Measurements from ENCODE around the gene CCDC134. TPM values are rescaled to one million over a fixed set of nuclear protein-coding genes. Genes with fewer than 3 reads are reported as not detected.

Gene CCDC134
- polyA plus RNA-seq, 1 donor, result 10.1 TPM

DNA sequence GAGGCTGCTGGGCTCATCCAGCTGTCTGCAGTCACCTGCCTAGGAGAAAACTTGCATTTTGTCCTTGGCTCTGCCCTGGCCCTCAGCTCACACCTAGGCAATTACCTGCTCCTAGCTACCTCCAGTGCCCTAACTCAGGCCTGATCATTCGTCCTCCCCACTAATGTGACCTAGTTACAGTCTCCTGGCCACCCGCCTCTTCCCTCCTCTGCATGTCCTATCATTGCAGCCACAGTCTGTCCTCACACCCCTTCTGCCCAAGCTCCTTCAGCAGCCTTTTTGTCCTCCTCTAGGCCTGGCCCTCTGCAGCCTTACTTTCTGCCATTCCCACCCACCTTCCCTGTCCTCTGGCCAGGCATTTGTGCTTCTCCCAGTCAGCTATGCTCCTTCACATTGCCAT is 17.7 kb upstream of the CCDC134 start:
- no peak for DNase-seq

DNA sequence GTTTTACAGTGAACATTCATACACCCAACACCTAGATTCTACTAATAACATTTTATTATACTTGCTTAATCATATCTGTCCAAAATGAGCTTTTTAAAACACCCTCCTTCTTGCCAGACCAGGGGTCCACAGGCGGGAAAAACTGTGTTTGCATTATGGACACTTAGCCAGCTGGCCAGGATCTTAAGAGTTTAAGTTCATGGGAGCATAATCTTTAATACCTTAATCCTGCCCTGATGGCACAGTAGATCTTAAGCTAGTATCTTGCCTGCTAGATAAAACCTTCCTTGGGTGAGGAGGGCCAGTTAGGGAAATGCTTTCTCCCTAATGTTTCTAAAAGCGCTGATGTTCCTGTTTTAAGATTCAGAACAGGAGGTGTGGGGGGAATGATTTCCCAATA is 13.1 kb upstream of the CCDC134 start:
- DNase-seq, result no peak

GRCh38 chr22:41793871-41794270 is 6.6 kb upstream of the CCDC134 start:
- no peak for DNase-seq

DNA sequence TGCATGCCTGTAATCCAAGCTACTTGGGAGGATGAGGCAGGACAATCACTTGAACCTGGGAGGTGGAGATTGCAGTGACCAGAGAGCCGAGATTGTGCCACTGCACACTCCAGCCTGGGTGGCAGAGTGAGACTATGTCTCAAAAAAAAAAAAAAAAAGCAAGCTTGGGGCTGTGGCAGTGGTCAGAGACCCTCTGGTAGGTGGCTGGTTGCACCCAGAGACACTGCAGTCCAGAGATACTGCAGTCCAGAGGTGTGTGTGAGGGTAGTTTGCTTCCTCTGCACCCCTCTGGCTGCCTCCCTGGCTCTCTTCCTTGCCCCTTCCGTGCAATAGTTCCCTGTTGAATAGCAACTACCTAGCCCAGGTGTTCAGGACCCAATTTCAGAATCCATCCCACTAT is 1.7 kb upstream of the CCDC134 start:
- DNase-seq, result no peak

GRCh38 chr22:41799486-41800347 is 762 bp upstream of the CCDC134 start:
- DNase-seq, result no peak

- DNase-seq, result no peak
Observed at GRCh38 chr22:41801147-41801819, 804 bp downstream of the CCDC134 start.

- DNase-seq, result no peak
Observed at GRCh38 chr22:41801886-41802285, 1.4 kb downstream of the CCDC134 start.

GRCh38 chr22:41805639-41806038 is 5.2 kb downstream of the CCDC134 start:
- DNase-seq, result no peak

- DNase-seq, result no peak
Observed at GRCh38 chr22:41808400-41808799, 7.9 kb downstream of the CCDC134 start.

- no peak for DNase-seq
Observed at GRCh38 chr22:41810022-41810421, 9.5 kb downstream of the CCDC134 start.

DNA sequence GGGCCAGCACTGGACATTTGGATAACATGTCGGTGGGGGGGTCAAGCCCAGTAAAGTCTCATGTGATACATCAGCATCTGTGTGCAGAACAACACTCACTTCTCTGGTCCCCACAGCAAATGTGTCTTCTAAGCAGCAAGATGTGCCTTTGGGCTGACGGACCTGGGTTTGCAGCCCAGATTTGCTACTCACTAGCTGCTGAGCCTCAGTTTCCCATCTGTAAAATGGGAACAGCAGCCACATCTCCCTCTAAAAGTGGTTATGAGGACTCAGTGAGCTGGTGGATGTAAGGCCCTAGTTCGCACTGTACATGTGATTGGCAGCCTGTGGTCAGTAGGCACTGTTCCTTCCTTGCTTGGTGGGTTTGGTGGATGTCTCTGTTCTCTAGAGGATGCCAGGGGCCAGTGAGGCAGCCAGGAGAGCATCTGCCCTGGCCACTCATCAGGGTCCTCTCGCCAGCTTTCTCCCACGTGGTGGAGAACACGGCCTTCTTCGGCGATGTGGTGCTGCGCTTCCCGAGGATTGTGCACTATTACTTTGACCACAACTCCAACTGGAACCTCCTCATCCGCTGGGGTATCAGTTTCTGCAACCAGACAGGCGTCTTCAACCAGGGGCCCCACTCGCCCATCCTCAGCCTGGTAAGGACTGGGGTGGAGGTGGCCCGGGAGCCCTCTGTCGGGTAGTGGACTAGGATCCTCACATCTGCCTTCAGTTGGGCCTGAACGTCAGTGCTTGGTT is 12.5 kb downstream of the CCDC134 start:
- DNase-seq, result no peak

GRCh38 chr22:41813726-41814410 is 13.4 kb downstream of the CCDC134 start:
- DNase-seq, result no peak

- DNase-seq, result no peak
Observed at GRCh38 chr22:41815716-41816115, 15.2 kb downstream of the CCDC134 start.

DNA sequence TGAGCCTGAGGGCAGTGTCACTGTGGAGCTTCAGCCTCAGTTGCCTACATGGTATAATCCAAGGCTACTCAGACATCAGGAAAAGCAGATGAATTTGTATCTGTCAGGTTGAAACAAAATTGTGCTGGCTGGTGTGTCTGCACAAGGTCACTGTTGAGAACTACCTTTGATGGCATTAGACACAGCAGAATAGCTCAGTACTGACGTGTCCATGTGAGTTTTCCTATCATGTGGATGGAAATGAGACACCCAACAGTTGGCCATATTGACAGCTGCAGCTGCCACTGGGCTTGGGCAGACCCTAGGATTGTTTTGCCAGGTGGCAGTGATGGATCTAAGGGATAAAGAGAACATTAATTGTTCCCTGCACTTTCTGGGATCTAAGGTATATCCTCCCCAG is 15.8 kb downstream of the CCDC134 start:
- DNase-seq, result no peak

DNA sequence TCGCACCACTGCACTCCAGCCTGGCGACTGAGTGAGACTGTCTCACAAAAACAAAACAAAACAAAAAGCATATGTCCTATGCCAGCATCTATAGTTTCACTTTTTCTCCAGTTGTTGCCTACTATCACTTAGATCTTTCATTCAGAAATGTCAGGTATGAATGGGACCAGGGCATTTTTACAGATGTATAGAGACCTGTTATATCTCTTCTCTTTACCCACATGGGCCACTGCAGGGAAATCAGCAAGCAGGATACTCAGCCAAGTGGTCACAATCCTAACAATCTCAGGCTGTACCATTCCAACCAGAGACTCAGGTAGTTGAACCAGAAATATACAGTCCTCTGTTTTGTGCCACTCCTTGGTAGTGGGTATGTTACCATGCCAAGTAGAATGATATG is 16.4 kb downstream of the CCDC134 start:
- DNase-seq, result no peak

GRCh38 chr22:41818011-41818410 is 17.5 kb downstream of the CCDC134 start:
- no peak for DNase-seq

DNA sequence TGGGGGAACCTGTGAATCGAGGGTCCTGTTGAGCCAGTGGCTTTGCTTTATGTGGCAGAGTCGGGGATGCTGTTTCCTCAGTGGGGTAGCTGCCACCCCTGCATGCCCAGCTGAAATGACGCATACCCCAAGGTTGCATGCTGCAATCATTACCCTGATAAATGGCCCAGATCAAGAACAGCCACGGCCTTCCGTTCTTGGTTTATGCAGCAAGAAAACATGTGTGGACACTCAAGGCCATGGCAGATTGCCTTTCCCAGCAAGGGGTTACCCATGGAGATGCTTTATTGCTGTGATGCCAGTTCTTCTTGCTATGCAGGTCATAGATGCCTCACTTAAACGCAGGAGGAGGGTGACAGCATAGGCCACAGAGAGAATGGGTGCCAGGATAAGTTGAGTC is 18.1 kb downstream of the CCDC134 start:
- no peak for DNase-seq

DNA sequence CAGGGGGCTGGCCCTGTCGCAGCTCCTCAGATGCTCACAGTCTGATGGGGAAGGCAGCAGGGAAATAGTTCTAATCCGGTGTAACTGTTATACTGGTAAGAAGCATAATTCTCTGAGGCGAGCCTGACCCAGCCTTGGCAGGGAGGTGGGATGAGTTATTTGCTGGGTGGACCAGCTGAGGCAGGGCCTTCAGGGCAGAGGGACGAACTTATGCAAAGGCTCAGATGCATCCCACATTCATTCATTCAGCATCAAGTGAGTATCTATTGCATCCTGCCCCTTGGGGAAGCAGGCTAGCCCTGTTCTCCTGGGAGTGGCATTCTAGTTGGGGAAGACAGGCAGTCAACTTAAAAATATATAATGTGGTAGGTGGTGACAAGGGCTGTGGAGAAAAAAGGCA is 18.8 kb downstream of the CCDC134 start:
- no peak for DNase-seq

DNA sequence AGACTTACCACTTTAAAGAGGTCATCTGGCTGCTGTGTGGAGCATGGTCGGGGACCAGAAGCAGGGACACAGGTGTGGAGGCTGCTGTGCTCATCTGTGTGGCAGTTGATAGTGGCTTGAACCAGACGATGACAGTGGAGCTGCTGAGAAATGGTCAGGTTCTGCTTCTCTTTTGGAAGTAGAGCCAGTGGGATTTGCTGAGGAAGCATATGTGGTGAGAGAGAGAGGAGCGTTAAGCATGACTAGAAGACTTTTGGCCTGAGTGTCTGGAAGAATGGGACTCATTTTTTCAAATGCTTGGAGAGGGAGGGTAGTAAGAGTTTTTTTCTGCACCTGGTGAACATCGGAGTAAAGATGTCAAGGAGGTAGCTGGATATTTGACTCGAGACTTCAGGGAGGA is 20.0 kb downstream of the CCDC134 start:
- DNase-seq, result no peak

DNA sequence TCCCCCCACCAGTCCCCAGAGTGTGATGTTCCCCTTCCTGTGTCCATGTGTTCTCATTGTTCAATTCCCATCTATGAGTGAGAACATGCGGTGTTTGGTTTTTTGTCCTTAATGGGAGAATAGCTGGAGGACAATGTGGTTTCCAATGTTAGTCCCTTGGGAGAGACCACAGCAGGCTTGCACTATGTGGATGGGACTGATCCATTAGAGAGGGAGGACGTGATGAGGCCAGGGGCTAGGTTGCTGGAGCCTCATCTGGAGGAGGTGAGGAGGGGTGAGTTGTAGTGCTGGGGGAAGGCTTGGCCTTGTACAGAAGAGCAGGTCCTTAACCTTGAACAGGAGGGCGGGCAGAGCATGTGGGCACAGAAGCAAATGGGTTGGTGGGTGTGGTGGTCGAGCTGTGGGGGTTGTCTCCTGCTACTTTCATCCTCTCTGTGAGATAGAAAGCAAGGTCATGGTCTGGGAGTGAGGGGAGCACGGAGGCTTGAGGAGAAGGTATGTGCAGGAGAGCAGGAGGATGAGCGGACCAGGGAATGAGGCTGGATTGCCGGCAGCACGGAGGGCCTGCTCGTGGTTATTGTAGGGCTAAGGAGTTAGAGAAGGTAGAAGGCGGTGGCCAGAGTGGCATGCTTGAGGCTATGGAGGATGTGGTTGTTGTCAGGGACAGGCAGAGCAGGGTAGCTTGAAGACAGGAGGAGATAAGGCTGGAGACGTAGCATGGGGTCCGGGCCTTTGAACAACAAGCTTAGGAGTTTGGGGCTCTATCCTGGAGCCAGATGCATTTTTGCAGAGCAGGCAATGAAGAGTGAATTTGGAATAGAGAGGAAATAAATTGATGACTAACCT is 21.2 kb downstream of the CCDC134 start:
- DNase-seq, result no peak

GRCh38 chr22:41822317-41823057 is 22.0 kb downstream of the CCDC134 start:
- no peak for DNase-seq
